KMS-11 (cell line): ENCODE data around the gene NME7.

Source experiments
- H2AFZ ChIP-seq: fragments of 200-600 bp; sonication (generic); 2 replicates; pipeline ENCODE4 v1.6.1; 2016; ENCODE audit warnings: antibody characterized with exemption, mixed run types, low read depth
- H3K27ac ChIP-seq: fragments of 200-600 bp; sonication (generic); 2 replicates; pipeline ENCODE4 v1.6.1; 2016; ENCODE audit warnings: mild to moderate bottlenecking, mixed run types
- H3K27me3 ChIP-seq: fragments of 200-600 bp; sonication (generic); 2 replicates; pipeline ENCODE4 v1.6.1; 2017; ENCODE audit warnings: mild to moderate bottlenecking, low read depth, mixed run types, moderate library complexity; ENCODE audit not compliant: insufficient read depth
- H3K36me3 ChIP-seq: fragments of 200-600 bp; sonication (generic); 2 replicates; pipeline ENCODE4 v1.6.1; 2017; ENCODE audit warnings: mild to moderate bottlenecking, mixed run types; ENCODE audit not compliant: insufficient read depth
- H3K4me1 ChIP-seq: fragments of 200-600 bp; sonication (generic); 2 replicates; pipeline ENCODE4 v1.6.1; 2016; ENCODE audit warnings: mild to moderate bottlenecking, low read depth, mixed run types; ENCODE audit not compliant: poor library complexity, severe bottlenecking
- H3K4me2 ChIP-seq: fragments of 200-600 bp; sonication (generic); 2 replicates; pipeline ENCODE4 v1.7.0; 2016; ENCODE audit warnings: mild to moderate bottlenecking, mixed run types
- H3K4me3 ChIP-seq: fragments of 200-600 bp; sonication (generic); IDR thresholded peaks from 2 replicates; pipeline ENCODE4 v1.6.1; 2017; ENCODE audit warnings: low read depth, low read length, mixed read lengths; ENCODE audit not compliant: insufficient read depth
- H3K79me2 ChIP-seq: fragments of 200-600 bp; sonication (generic); 2 replicates; pipeline ENCODE4 v1.6.1; 2016; ENCODE audit warnings: low read depth, mixed run types; ENCODE audit not compliant: insufficient read depth
- H3K9ac ChIP-seq: fragments of 200-600 bp; sonication (generic); 2 replicates; pipeline ENCODE4 v1.6.1; 2016; ENCODE audit warnings: mild to moderate bottlenecking, mixed run types
- H4K20me1 ChIP-seq: fragments of 200-600 bp; sonication (generic); 2 replicates; pipeline ENCODE4 v1.6.1; 2016; ENCODE audit warnings: mild to moderate bottlenecking, mixed run types; ENCODE audit not compliant: insufficient read depth
- CTCF ChIP-seq: fragments of 200-600 bp; sonication (generic); conservative IDR thresholded peaks from 2 replicates; pipeline ENCODE4 v1.6.1; 2017; ENCODE audit warnings: low read depth, mild to moderate bottlenecking, antibody characterized with exemption, low read length, moderate library complexity, mixed read lengths

NME7 gene

DNA sequence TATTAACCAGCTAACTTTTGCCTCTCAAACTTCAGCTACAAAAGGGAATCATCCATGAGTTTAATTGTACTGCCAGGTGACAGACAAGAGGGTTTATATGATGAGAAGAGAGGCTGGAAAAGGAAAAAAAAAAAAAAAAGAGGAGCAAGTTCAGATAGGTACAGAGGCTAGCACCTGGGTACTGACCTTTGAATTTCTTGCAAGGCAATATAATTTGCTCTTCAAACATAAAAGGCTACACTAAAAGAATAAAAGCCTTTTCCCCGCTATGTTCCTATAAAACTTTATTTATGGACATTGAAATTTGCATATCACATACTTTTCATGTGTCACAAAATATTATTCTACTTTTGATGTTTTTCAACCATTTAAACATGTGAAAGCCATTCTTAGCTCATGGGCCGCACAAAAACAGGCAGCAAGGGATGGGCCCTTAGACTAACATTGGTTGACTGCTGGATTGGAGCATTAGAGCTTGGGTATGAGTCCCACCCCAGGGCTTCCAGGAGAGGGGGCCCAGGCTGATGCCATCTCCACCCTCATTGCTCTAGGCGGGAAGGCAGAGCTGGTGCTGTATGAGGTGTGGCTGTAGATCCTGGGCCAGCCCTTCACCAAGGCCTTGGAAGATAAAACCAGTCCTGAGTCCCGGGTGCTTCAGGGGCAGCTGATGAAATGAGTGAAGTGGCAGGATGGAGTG lies 216.8 kb downstream of the NME7 start:
- Histone ChIP-seq H3K36me3 (no peaks in the 10 kb centered on the region), H2AFZ (no peak overlapping the region), H3K9ac (no peak overlapping the region), H3K4me2 (no peak overlapping the region), H3K79me2 (no peaks in the 10 kb centered on the region), H3K4me3 (no peak overlapping the region), H3K27ac (no peak overlapping the region), H3K4me1 (peaks cover 6% of the 10 kb centered on the region), H4K20me1 (no peaks in the 10 kb centered on the region), H3K27me3 (no peaks in the 10 kb centered on the region)
- no peak for TF ChIP-seq CTCF

DNA sequence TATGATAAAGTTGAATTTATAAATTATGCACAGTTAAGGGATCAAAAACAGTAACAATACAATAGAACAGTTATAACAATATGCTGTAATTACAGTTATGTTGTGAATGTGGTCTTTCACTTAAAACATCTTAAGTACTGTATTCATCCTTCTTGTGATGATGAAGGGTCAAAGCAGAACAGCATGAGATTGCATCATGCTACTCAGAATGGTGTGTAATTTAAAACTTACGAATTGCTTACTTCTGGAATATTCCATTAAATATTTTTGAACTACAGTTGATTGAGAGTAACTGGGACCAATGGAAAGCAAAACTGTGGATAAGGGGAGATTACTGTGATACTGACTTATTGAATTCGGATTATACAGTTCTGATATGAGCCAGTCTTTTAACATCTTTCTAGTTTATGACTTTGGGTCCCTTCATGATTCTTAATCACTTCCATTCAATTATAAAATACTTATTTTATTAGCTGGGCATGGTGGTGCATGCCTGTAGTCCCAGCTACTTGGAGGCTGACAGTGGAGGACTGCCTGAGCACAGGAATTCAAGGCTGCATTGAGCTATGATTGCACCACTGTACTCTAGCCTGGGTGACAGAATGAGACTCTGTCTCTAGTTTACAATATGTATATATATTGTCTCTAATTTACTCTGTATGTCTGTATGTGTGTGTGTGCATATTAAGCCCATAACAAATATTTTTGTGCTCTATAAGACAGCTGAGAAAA lies 217.9 kb downstream of the NME7 start:
- Histone ChIP-seq H3K4me2 (no peak overlapping the region), H4K20me1 (no peaks in the 10 kb centered on the region), H3K4me1 (peaks cover 6% of the 10 kb centered on the region), H3K27me3 (no peaks in the 10 kb centered on the region), H3K36me3 (no peaks in the 10 kb centered on the region), H3K4me3 (no peak overlapping the region), H2AFZ (no peak overlapping the region), H3K27ac (no peak overlapping the region), H3K9ac (no peak overlapping the region), H3K79me2 (no peaks in the 10 kb centered on the region)
- no peak for TF ChIP-seq CTCF

DNA sequence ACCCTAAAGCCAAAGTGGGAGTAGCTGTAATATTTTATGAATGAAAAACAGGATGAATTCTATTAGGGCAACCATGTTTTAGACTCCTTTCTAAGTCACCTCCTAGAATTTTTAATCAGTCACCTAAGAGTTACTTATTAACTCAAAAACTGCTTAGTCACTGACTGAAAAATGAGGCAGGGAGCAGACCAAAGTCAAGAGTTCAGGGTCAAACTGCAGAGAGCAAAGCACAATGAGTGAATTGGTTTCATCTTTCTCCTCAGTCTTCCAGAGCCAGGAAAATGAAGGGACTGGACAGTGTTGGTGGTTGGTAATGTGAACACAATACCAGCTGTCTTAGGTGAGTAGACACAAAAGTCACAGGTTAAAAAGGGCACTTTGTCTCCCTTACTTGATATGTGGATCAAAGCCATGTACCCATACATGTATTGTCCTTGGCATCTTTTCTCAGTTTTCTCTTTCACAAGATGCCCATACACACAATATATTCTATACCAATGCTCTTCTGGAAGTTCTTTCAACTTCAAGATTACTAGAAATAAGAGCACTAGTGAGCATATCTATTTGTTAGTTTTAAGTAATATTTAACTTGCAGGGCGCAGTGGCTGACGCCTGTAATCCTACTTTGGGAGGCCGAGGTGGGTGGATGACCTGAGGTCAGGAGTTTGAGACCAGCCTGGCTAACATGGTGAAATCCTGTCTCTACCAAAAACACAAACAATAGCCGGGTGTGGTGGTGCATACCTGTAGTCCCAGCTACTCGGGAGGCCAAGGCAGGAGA lies 218.9 kb downstream of the NME7 start:
- H3K4me1 ChIP-seq = peaks cover 6% of the 10 kb centered on the region
- H3K4me3 ChIP-seq = no peak overlapping the region

More for the DNA sequence above, 218.9 kb downstream of the NME7 start:
- Histone ChIP-seq H3K27me3 (no peaks in the 10 kb centered on the region), H4K20me1 (no peaks in the 10 kb centered on the region), H3K79me2 (no peaks in the 10 kb centered on the region), H3K4me2 (no peak overlapping the region), H3K27ac (no peak overlapping the region), H3K9ac (no peak overlapping the region), H2AFZ (no peak overlapping the region), H3K36me3 (no peaks in the 10 kb centered on the region)
- no peak for TF ChIP-seq CTCF
